HUES48 (cell line): ENCODE data around the gene OR2T4.

ENCODE experiments used
- H3K27ac ChIP-seq: one replicate; pipeline ENCODE4 v1.7.0; 2013; ENCODE audit warnings: low read depth, low read length, inconsistent platforms
- H3K27me3 ChIP-seq: 2 replicates; pipeline ENCODE4 v1.6.1; 2013; ENCODE audit warnings: mild to moderate bottlenecking, low read length; ENCODE audit not compliant: control insufficient read depth, insufficient read depth
- H3K36me3 ChIP-seq: 2 replicates; pipeline ENCODE4 v1.6.1; 2013; ENCODE audit warnings: low read length; ENCODE audit not compliant: control insufficient read depth, insufficient read depth
- H3K4me1 ChIP-seq: 2 replicates; pipeline ENCODE4 v1.6.1; 2013; ENCODE audit warnings: mild to moderate bottlenecking, low read length; ENCODE audit not compliant: control insufficient read depth, insufficient read depth
- H3K4me3 ChIP-seq: 2 replicates; pipeline ENCODE4 v1.5.1; 2013; ENCODE audit warnings: mild to moderate bottlenecking, low read depth, low read length
- H3K9ac ChIP-seq: 2 replicates; pipeline ENCODE4 v1.6.1; 2013; ENCODE audit warnings: mild to moderate bottlenecking, low read depth, low read length, moderate library complexity
- H3K9me3 ChIP-seq: 2 replicates; pipeline ENCODE4 v1.6.1; 2013; ENCODE audit warnings: low read length; ENCODE audit not compliant: control insufficient read depth, insufficient read depth

The OR2T4 gene

DNA sequence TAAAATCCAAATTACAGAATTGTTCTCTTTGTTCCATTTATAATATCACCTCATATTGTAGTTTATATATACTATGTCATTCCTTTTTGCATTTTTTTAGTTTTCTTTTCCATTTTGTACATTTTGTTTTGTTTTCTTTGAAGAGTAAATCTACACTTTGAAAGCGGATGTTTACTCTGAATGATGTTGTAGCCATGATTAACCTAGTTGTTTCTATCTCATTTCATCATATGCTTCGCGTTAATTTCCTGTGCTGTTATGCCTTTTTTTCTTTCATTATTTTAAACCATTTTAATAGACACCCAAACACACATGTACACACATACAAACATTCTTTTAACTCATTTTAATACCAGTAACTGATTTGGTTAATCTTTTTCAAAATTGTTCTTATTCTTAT lies 19.4 kb downstream of the OR2T4 start:
- no peaks in the 10 kb centered on the region for H3K4me1 ChIP-seq
- no peak overlapping the region for H3K4me3 ChIP-seq
- H3K27me3 ChIP-seq, result no peaks in the 10 kb centered on the region
- no peak overlapping the region for H3K9ac ChIP-seq
- no peaks in the 10 kb centered on the region for H3K36me3 ChIP-seq
- peaks cover 73% of the 10 kb centered on the region for H3K9me3 ChIP-seq
- no peak overlapping the region for H3K27ac ChIP-seq

DNA sequence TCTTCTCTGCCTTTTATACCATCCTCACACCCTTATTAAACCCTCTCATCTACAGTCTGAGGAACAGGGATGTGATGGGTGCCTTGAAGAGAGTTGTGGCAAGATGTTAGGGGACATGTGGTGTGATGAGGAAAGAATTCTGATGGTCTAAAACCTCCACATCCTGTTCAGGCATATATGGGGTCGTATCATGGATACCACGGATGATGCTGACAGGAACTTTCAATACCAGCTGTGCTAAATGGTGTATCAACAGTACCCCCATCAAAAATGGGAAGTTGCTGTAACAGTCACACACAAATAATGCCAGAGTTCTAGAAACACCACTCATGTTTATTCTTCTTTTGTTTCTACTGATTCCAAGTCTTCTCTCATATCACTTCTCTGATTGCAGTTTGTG lies 27.0 kb downstream of the OR2T4 start:
- no peak overlapping the region for H3K4me3 ChIP-seq
- no peaks in the 10 kb centered on the region for H3K27me3 ChIP-seq
- H3K9ac ChIP-seq, result no peak overlapping the region
- no peaks in the 10 kb centered on the region for H3K36me3 ChIP-seq
- no peaks in the 10 kb centered on the region for H3K4me1 ChIP-seq
- H3K9me3 ChIP-seq, result peaks cover 88% of the 10 kb centered on the region
- H3K27ac ChIP-seq, result no peak overlapping the region

DNA sequence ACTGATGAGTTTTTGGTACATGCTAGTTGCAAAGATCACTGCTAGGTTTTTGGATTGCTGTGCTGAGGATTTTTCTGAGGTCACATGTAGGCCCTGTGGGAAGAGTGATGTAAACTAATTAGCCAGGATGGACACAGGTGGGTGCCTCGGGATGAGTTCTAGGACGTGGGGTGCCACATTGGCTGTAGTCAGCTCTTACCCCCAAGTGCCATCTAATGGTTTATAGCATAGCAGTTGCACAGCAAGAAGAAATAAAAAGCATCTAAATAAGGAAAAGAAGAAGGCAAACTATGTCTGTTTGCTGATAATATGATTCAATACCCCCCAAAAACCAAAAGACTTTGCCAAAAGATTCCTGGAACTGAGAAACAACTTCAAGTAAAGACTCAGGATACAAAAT lies 31.6 kb downstream of the OR2T4 start:
- Histone ChIP-seq H3K4me3 (no peak overlapping the region), H3K36me3 (no peaks in the 10 kb centered on the region), H3K9me3 (peaks cover 76% of the 10 kb centered on the region), H3K9ac (no peak overlapping the region), H3K27ac (no peak overlapping the region), H3K27me3 (no peaks in the 10 kb centered on the region), H3K4me1 (no peaks in the 10 kb centered on the region)

DNA sequence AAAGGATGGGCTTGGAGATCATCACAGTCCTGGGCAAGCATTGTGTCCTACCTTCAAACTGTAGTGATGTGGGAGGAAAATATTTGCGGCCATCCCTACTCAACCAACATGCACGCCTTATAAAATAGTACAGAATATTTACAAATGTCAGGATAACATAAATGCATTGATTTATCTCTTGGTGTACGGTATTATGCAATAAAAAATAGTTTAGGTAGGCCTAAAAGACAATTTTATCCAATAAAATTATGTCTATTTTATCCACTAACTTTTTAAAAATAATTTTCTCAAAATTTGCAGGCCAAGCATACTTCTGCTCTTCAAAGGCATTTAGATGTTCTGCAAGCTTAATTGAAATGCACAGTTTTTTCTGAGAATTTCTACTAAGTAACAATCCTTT lies 41.3 kb downstream of the OR2T4 start, which contains the start of gene OR2T1:
OR2T1 (plus strand) TSS at position 301 of the 400 bp plus-strand sequence. CDS start 3,100 bp downstream, outside the sequence.
- H3K4me3 ChIP-seq, result peak within 1 kb of the TSS; percentile 23; the same call in 1 of the 2 replicates
- H3K36me3 ChIP-seq, result no peaks in the 10 kb centered on the region
- H3K9ac ChIP-seq, result no peak within 1 kb of the TSS
- no peaks in the 10 kb centered on the region for H3K27me3 ChIP-seq
- no peak within 1 kb of the TSS for H3K27ac ChIP-seq
- H3K4me1 ChIP-seq, result no peaks in the 10 kb centered on the region
- peaks cover 98% of the 10 kb centered on the region for H3K9me3 ChIP-seq

DNA sequence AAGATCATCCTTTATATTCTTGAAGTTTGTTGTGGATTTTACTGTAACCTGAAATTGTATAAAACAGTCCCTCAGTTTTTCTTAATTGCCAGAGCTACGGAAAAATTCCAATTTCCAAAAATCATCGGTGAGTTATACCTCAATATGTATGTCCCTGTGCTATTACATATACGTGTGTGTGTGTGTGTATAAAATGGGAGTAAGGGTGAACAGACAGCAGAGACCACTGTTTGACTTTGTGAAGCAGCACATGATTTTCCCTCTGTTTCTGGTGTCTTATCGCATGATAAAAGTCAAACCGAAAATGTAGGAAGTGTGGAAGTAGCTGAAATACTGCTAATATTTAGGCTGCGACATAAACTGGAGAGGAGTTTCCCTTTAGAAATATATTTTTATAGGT lies 42.6 kb downstream of the OR2T4 start:
- peak overlapping the region; percentile 23 for H3K4me3 ChIP-seq
- no peaks in the 10 kb centered on the region for H3K27me3 ChIP-seq
- no peaks in the 10 kb centered on the region for H3K4me1 ChIP-seq
- H3K27ac ChIP-seq, result no peak overlapping the region
- H3K9ac ChIP-seq, result no peak overlapping the region
- H3K9me3 ChIP-seq, result peaks cover 91% of the 10 kb centered on the region
- no peaks in the 10 kb centered on the region for H3K36me3 ChIP-seq

DNA sequence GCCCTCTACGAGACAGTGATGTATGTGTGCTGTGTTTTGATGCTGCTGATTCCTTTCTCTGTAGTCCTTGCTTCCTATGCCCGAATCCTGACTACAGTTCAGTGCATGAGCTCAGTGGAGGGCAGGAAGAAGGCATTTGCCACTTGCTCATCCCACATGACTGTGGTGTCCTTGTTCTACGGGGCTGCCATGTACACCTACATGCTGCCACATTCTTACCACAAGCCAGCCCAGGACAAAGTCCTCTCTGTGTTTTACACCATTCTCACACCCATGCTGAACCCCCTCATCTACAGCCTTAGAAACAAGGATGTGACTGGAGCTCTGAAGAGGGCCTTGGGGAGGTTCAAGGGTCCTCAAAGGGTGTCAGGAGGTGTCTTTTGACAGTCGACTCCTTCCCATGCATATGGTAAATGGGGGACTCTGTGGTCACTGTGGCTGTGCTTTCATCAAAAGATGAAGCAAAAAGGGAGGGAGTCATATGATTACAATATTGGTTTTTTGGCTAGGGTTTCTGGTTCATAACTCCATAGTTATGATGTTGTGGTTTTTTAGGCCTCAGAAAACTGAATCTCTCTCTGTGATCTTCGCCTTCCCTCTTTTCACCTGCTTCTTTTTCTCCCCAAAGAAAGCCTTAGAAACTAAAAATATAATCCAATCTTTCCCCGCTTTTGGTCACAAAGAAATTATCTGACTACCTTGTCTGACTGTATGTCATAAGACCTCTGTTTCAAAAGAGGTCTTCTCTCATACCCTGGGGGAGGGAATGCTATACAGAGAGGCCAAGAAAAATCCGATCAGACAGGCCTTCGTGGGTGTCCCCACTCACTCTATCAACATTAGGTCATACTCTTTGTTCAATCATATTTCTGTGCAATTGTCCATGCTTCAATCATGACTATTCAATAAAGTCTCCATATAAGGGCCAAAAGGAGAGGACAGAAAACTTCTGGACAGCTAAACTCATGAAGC lies 45.5 kb downstream of the OR2T4 start:
- H3K4me1 ChIP-seq, result no peaks in the 10 kb centered on the region
- no peak overlapping the region for H3K9ac ChIP-seq
- H3K9me3 ChIP-seq, result peaks cover 91% of the 10 kb centered on the region
- H3K27me3 ChIP-seq, result no peaks in the 10 kb centered on the region
- H3K4me3 ChIP-seq, result no peak overlapping the region; the same call in 1 of the 2 replicates
- H3K27ac ChIP-seq, result no peak overlapping the region
- H3K36me3 ChIP-seq, result no peaks in the 10 kb centered on the region
